Fibroblast of the aortic adventitia (primary cell): ENCODE measurements around the gene NUF2. TPM values are rescaled to one million over a fixed set of nuclear protein-coding genes. Genes with fewer than 3 reads are reported as not detected.
"Not testable (repeated sequence)": the region's sequence is repeated elsewhere in the genome, so short reads cannot be mapped to it uniquely, and the experiment has no call there.

ENCODE experiments used
- DNase-seq: peaks from one replicate; pipeline ENCODE4 v3.0.0-alpha.2; 2010; ENCODE audit warnings: low read depth
- H3K4me3 ChIP-seq: 2 replicates; pipeline ENCODE4 v1.5.1; 2011; ENCODE audit warnings: low read depth, mild to moderate bottlenecking, control low read depth, low read length, moderate library complexity
- CTCF ChIP-seq: IDR thresholded peaks from 2 replicates; pipeline ENCODE4 v1.5.1; 2011; ENCODE audit warnings: mild to moderate bottlenecking, low read length, control low read depth, inconsistent platforms; ENCODE audit not compliant: insufficient read depth
- total RNA-seq: library from RNA; depleted of rRNA; stranded (reverse); fragments of >200 nt; gene quantifications from 2 replicates; pipeline ENCODE4 v1.2.3, GENCODE V29; 2012; ENCODE audit warnings: low replicate concordance

NUF2 gene
- total RNA-seq, 1 donor: 25.8 TPM

- H3K4me3 ChIP-seq: no peak overlapping the region
- peak; percentile 81 for DNase-seq
- TF ChIP-seq CTCF: no peak
These were observed 14.1 kb upstream of the NUF2 start for GRCh38 chr1:163307479-163308171.

DNA sequence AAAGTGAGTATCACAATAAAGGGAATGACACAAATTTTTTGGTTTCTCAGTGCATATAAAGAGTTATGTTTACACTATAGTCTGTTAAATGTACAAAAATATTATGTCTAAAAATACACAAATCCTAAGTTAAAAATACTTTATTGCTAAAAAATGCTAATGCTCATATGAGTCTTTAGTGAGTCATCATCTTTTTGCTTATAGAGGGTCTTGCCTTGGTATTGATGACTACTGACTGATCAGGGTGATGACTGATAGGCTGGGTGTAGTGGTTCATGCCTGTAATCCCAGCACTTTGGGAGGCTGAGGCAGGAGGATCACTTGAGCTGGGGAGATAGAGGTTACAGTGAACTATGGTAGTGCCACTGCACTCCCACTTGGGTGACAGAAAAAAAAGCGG lies 12.9 kb upstream of the NUF2 start:
- DNase-seq: no peak
- no peak overlapping the region for H3K4me3 ChIP-seq
- TF ChIP-seq CTCF: no peak

DNA sequence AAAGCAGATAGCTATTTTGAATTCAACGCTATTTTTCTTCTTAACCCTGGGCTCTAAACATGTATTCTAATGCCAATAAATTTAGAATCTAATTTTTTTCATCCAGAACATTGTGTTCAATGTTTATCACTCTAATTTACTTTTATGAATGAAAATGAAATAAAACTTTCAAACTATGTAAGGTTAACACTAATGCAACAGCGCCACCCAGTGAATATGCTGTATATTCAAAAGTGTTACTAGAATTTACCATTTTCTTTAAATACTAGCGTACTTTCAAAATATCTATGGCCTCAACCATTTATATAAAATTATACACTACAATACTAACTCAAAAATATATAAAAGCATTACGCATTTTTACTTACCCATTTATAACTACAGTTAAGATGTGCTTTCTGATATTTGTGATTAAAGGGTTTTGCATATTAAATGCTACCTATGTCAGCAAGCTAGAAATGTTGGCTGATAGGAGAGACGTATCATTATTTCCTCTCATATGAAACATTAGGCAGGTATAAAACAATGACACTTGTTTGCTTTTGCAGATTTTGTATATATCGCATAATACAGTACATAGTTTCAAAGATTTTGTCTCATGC lies 5.9 kb upstream of the NUF2 start:
- DNase-seq: peak; percentile 82
- no peak overlapping the region for H3K4me3 ChIP-seq
- peak; percentile 52 for TF ChIP-seq CTCF

DNA sequence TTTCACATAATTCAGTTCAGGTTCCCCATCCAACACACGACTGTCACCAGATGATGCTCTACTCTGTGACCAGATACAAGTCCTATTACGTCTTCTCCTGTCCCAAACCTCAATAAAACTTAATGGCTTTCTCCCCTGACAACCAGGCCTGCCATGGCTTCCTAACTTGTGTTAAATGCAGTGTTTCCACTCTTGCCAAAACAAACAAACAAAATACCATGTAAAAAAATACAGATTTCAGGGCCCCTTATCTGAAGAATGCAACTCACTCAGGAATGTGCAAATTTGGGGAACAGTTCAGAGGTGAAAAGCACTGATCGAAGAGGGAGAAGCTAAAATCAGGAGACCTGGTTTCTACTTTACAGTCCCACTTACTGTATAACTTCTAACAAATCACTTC lies 863 bp upstream of the NUF2 start:
- DNase-seq: no peak
- no peak for TF ChIP-seq CTCF
- H3K4me3 ChIP-seq: peak overlapping the region; percentile 92

- DNase-seq: not testable (repeated sequence)
- peak overlapping the region; percentile 0 for H3K4me3 ChIP-seq
These were observed 1.6 kb downstream of the NUF2 start for GRCh38 chr1:163323339-163323738.

- no peak overlapping the region for H3K4me3 ChIP-seq
- no peak for DNase-seq
- no peak for TF ChIP-seq CTCF
These were observed 9.4 kb downstream of the NUF2 start for GRCh38 chr1:163331116-163331515.

- no peak overlapping the region for H3K4me3 ChIP-seq
- no peak for DNase-seq
- no peak for TF ChIP-seq CTCF
These were observed 13.5 kb downstream of the NUF2 start for GRCh38 chr1:163335216-163335615.
